Mesendoderm (in vitro differentiated cells): ENCODE measurements around the gene SLC9A4.

Source experiments
- DNase-seq: peaks from one replicate; pipeline ENCODE4 v3.0.0; 2013
- H2AK5ac ChIP-seq: 2 replicates; pipeline ENCODE4 v1.6.1; 2013; ENCODE audit warnings: low read length, inconsistent platforms
- H2BK120ac ChIP-seq: 2 replicates; pipeline ENCODE4 v1.6.1; 2013; ENCODE audit warnings: low read depth, mild to moderate bottlenecking, low read length, moderate library complexity, mixed read lengths
- H2BK15ac ChIP-seq: replicated peaks from 2 replicates; pipeline ENCODE4 v1.6.1; 2013; ENCODE audit warnings: low read depth, mild to moderate bottlenecking, moderate library complexity
- H2BK5ac ChIP-seq: 2 replicates; pipeline ENCODE4 v1.6.1; 2013; ENCODE audit warnings: low read length, inconsistent platforms
- H3K18ac ChIP-seq: 2 replicates; pipeline ENCODE4 v1.6.1; 2013; ENCODE audit warnings: mild to moderate bottlenecking, low read length, mixed read lengths
- H3K23ac ChIP-seq: one replicate; pipeline ENCODE4 v1.6.1; 2013; ENCODE audit warnings: low read length
- H3K27ac ChIP-seq: 2 replicates; pipeline ENCODE4 v1.5.1; 2013; ENCODE audit warnings: low read depth, mild to moderate bottlenecking, inconsistent platforms, low read length, moderate library complexity
- H3K27me3 ChIP-seq: 2 replicates; pipeline ENCODE4 v1.6.1; 2013; ENCODE audit warnings: low read length, control low read depth, mild to moderate bottlenecking, inconsistent platforms; ENCODE audit not compliant: insufficient read depth, poor library complexity
- H3K36me3 ChIP-seq: 2 replicates; pipeline ENCODE4 v1.6.1; 2013; ENCODE audit warnings: low read length, inconsistent platforms; ENCODE audit not compliant: control insufficient read depth, insufficient read depth
- H3K4ac ChIP-seq: one replicate; pipeline ENCODE4 v1.6.1; 2013; ENCODE audit warnings: low read depth, mild to moderate bottlenecking, low read length, moderate library complexity
- H3K4me1 ChIP-seq: 2 replicates; pipeline ENCODE4 v1.6.1; 2013; ENCODE audit warnings: low read depth, low read length, inconsistent platforms; ENCODE audit not compliant: control insufficient read depth
- H3K4me2 ChIP-seq: 2 replicates; pipeline ENCODE4 v1.6.1; 2013; ENCODE audit warnings: low read length
- H3K4me3 ChIP-seq: 2 replicates; pipeline ENCODE4 v1.5.1; 2013; ENCODE audit warnings: mild to moderate bottlenecking, low read length
- H3K56ac ChIP-seq: one replicate; pipeline ENCODE4 v1.6.1; 2013; ENCODE audit warnings: low read length
- H3K79me1 ChIP-seq: 2 replicates; pipeline ENCODE4 v1.6.1; 2013; ENCODE audit warnings: low read length, inconsistent platforms
- H3K79me2 ChIP-seq: 2 replicates; pipeline ENCODE4 v1.6.1; 2013; ENCODE audit warnings: mild to moderate bottlenecking, low read length; ENCODE audit not compliant: control insufficient read depth, insufficient read depth
- H3K9ac ChIP-seq: 2 replicates; pipeline ENCODE4 v1.6.1; 2013; ENCODE audit warnings: low read length, inconsistent platforms
- H4K5ac ChIP-seq: one replicate; pipeline ENCODE4 v1.6.1; 2013; ENCODE audit warnings: low read length
- H4K8ac ChIP-seq: one replicate; pipeline ENCODE4 v1.6.1; 2013; ENCODE audit warnings: low read depth, mild to moderate bottlenecking, control low read depth, low read length, moderate library complexity
- WGBS: extraction: QIAGEN DNeasy Blood & Tissue Kit; methylation state at CpG from one replicate; pipeline ENCODE4 v1.1.7; 2013; ENCODE audit warnings: low lambda C conversion rate, missing lambda C conversion rate; ENCODE audit not compliant: insufficient coverage; ENCODE audit errors: extremely low coverage; 5-methylcytosine and 5-hydroxymethylcytosine counted together

The SLC9A4 gene

DNA sequence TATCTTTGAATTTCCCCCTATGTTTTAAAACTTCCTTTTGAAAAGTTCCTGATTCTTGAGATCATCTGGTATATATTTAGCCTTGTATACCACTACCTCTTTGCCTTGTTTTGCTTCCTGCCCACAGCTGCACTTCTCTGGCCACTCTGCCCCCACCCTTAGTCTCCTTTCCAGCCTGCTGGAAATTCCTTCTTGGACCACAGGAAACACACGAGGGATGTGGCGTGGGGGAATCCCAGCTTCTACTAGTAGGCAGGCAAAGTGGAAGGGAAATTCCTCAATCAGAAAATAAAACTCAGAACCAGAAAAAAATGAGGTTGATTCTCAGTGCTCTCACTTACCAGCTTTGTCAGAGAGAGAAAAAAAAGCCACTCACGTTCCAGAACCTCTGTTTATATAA lies 36.7 kb upstream of the SLC9A4 start:
- no CpG with 5 or more reads among the region's 3 CpGs for WGBS
- no peak overlapping the region for H2BK5ac ChIP-seq
- H3K23ac ChIP-seq, result no peak overlapping the region
- no peak overlapping the region for H3K18ac ChIP-seq
- no peak overlapping the region for H3K9ac ChIP-seq
- H3K4me3 ChIP-seq, result no peak overlapping the region
- H2BK120ac ChIP-seq, result no peak overlapping the region
- H3K79me2 ChIP-seq, result no peaks in the 10 kb centered on the region
- H3K36me3 ChIP-seq, result no peaks in the 10 kb centered on the region
- no peaks in the 10 kb centered on the region for H3K79me1 ChIP-seq
- no peaks in the 10 kb centered on the region for H3K27me3 ChIP-seq
- no peak overlapping the region for H3K4ac ChIP-seq
- H3K27ac ChIP-seq, result no peak overlapping the region
- H4K5ac ChIP-seq, result no peak overlapping the region
- H2BK15ac ChIP-seq, result no peak overlapping the region
- no peak for DNase-seq
- H3K56ac ChIP-seq, result no peak overlapping the region
- no peak overlapping the region for H4K8ac ChIP-seq
- no peaks in the 10 kb centered on the region for H3K4me1 ChIP-seq
- no peak overlapping the region for H2AK5ac ChIP-seq
- no peak overlapping the region for H3K4me2 ChIP-seq

DNA sequence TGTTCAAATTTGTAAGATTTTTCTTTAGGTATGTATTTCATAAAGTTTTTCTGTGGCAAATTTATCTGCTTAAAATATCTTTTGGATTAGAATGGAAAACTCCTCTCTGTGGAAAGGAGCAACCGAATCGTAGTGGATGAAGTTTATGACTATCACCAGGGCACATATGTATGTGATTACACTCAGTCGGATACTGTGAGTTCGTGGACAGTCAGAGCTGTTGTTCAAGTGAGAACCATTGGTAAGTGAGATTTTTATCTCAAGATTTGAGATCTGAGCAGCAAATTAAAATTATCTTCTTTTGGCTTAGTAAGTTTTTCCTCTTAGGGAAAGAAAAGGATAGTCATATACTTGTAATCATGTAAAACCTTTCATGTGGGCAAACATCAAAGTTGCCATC lies 35.9 kb upstream of the SLC9A4 start:
- Histone ChIP-seq H2BK5ac (no peak overlapping the region), H3K27ac (no peak overlapping the region), H3K36me3 (no peaks in the 10 kb centered on the region), H2BK15ac (no peak overlapping the region), H3K56ac (no peak overlapping the region), H2AK5ac (no peak overlapping the region), H3K4ac (no peak overlapping the region), H4K8ac (no peak overlapping the region), H3K4me1 (no peaks in the 10 kb centered on the region), H3K79me2 (no peaks in the 10 kb centered on the region), H2BK120ac (no peak overlapping the region), H3K4me2 (no peak overlapping the region), H3K9ac (no peak overlapping the region), H3K18ac (no peak overlapping the region), H3K79me1 (no peaks in the 10 kb centered on the region), H3K4me3 (no peak overlapping the region), H4K5ac (no peak overlapping the region), H3K23ac (no peak overlapping the region), H3K27me3 (no peaks in the 10 kb centered on the region)
- DNase-seq, result no peak
- no CpG with 5 or more reads among the region's 4 CpGs for WGBS

DNA sequence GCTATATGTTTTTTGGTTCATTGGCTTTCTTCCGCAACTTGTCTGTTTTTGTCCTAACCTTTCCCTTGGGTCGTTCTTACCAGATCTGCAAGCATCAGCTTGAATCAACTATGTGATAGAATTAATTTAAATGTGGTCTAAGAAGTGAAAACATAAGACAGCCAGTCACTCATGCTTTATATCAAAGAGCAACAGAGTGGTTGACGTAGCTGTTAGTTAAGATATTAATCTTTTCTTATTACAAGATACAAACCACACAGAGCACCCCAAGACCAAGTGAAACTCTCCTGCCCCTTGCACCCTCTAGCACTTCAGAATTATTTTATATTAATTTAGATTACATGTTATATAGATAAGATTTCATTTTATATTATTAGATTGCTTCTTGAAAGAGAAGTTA lies 34.9 kb upstream of the SLC9A4 start:
- Histone ChIP-seq H3K79me1 (no peaks in the 10 kb centered on the region), H3K4ac (no peak overlapping the region), H3K36me3 (no peaks in the 10 kb centered on the region), H3K18ac (no peak overlapping the region), H3K79me2 (no peaks in the 10 kb centered on the region), H3K27ac (no peak overlapping the region), H4K5ac (no peak overlapping the region), H2BK15ac (no peak overlapping the region), H3K27me3 (no peaks in the 10 kb centered on the region), H2BK120ac (no peak overlapping the region), H4K8ac (no peak overlapping the region), H3K4me3 (no peak overlapping the region), H3K56ac (no peak overlapping the region), H3K4me2 (no peak overlapping the region), H3K9ac (no peak overlapping the region), H2BK5ac (no peak overlapping the region), H3K4me1 (no peaks in the 10 kb centered on the region), H2AK5ac (no peak overlapping the region), H3K23ac (no peak overlapping the region)
- WGBS, result no CpG with 5 or more reads among the region's 3 CpGs
- DNase-seq, result no peak

DNA sequence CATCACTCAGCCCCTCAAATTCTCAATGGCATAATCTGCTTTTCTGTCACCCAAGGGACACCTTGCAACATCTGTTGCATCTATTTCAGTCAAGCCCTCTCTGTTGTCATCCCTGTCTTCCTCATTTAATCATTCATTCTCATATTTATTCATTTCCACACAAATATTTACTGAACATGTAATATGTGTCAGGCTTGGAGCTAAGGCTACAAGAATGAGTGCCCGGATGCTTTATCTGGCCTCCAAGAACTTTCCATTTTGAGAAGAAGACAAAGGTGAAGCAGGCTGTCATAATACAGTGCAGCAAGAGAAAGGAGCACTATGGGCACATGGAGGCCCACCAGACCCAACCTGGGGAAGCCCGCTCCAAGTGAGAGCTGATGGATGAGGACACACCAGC lies 34.4 kb upstream of the SLC9A4 start:
- WGBS, result no CpG with 5 or more reads among the region's 2 CpGs
- H2BK120ac ChIP-seq, result no peak overlapping the region
- H3K36me3 ChIP-seq, result no peaks in the 10 kb centered on the region
- no peaks in the 10 kb centered on the region for H3K79me2 ChIP-seq
- DNase-seq, result no peak
- H2BK5ac ChIP-seq, result no peak overlapping the region
- no peak overlapping the region for H3K18ac ChIP-seq
- H2AK5ac ChIP-seq, result no peak overlapping the region
- no peak overlapping the region for H4K5ac ChIP-seq
- no peaks in the 10 kb centered on the region for H3K79me1 ChIP-seq
- H3K4me2 ChIP-seq, result no peak overlapping the region
- H3K9ac ChIP-seq, result no peak overlapping the region
- no peak overlapping the region for H3K56ac ChIP-seq
- no peak overlapping the region for H3K23ac ChIP-seq
- no peak overlapping the region for H3K27ac ChIP-seq
- H3K4me1 ChIP-seq, result no peaks in the 10 kb centered on the region
- no peak overlapping the region for H3K4me3 ChIP-seq
- H3K27me3 ChIP-seq, result no peaks in the 10 kb centered on the region
- no peak overlapping the region for H2BK15ac ChIP-seq
- H3K4ac ChIP-seq, result no peak overlapping the region
- no peak overlapping the region for H4K8ac ChIP-seq

DNA sequence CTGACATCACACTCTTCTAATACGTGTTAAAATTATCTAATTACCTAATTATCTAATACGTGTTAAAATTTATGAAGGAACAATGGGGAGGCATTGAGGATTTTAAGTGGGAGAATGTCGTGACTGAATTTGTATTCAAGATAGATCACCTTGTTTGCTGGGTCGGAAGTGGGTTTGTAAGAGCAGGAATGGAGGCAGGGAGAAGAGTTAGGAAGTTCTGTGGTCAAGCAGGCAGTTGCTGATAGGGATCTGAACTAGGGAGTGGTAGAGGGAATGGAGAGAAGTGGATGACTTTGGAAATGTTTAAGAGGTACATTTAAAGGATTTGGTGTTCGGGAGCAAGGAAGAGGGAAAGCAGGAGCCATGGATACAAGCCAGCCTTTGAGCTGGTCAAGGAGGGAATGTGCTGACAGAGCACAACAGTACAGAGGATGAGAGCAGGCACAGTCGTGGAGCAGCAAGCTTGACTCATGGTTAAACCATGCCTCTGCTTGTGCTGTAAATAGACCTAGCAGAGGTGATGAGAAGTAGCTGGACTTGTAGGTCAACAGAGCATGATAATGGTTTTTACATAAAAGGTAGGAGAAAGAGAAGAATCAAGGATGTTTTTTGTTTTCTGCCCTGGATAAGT lies 33.8 kb upstream of the SLC9A4 start:
- Histone ChIP-seq H3K9ac (no peak overlapping the region), H3K4me2 (no peak overlapping the region), H4K8ac (no peak overlapping the region), H2BK120ac (no peak overlapping the region), H3K36me3 (no peaks in the 10 kb centered on the region), H4K5ac (no peak overlapping the region), H3K23ac (no peak overlapping the region), H3K18ac (no peak overlapping the region), H3K4me3 (no peak overlapping the region), H3K79me1 (no peaks in the 10 kb centered on the region), H3K27me3 (no peaks in the 10 kb centered on the region), H2AK5ac (no peak overlapping the region), H3K79me2 (no peaks in the 10 kb centered on the region), H3K4me1 (no peaks in the 10 kb centered on the region), H3K4ac (no peak overlapping the region), H2BK5ac (no peak overlapping the region), H3K56ac (no peak overlapping the region), H2BK15ac (no peak overlapping the region), H3K27ac (no peak overlapping the region)
- no CpG with 5 or more reads among the region's 6 CpGs for WGBS
- peak; percentile 34 for DNase-seq
